HFFc6 (cell line): ENCODE measurements around the gene PPIB. TPM values are rescaled to one million over a fixed set of nuclear protein-coding genes. Genes with fewer than 3 reads are reported as not detected.

ENCODE experiments used
- DNase-seq: peaks from one replicate; pipeline ENCODE4 v3.0.0-alpha.2; 2018
- H3K27ac Mint-ChIP-seq: 2 replicates; pipeline ENCODE4 v1.8.0; 2020; ENCODE audit warnings: mild to moderate bottlenecking, mixed read lengths
- H3K27me3 Mint-ChIP-seq: 2 replicates; pipeline ENCODE4 v1.8.0; 2021; ENCODE audit warnings: mild to moderate bottlenecking, moderate library complexity, mixed read lengths; ENCODE audit not compliant: insufficient read depth
- H3K36me3 Mint-ChIP-seq: 2 replicates; pipeline ENCODE4 v1.8.0; 2021; ENCODE audit warnings: low read depth, mixed read lengths
- H3K4me1 Mint-ChIP-seq: 2 replicates; pipeline ENCODE4 v1.8.0; 2020; ENCODE audit warnings: low read depth, mixed read lengths
- H3K4me3 Mint-ChIP-seq: 2 replicates; pipeline ENCODE4 v1.8.0; 2020; ENCODE audit warnings: mild to moderate bottlenecking, moderate library complexity, mixed read lengths
- H3K9me3 Mint-ChIP-seq: 2 replicates; pipeline ENCODE4 v1.8.0; 2020; ENCODE audit warnings: mild to moderate bottlenecking, mixed read lengths
- long read RNA-seq: library from polyadenylated mRNA; unstranded; transcript quantifications from one replicate; pipeline ENCODE4 v2.0.0, GENCODE V29; 2019
- total RNA-seq, 6 experiments: library from RNA; stranded (reverse); fragmentation: NEBNext Ultra II Directional; extraction: Animal tissue kit (Norgen Biotek cat#: 25700); gene quantifications; 2 replicates in 1 of 6; 3 replicates in 5 of 6; pipeline ENCODE4 v1.2.3, GENCODE V29; 2021
- TF ChIP-seq, protein P1 (sequence below): fragments of 200-600 bp; sonication (generic); IDR thresholded peaks from 2 replicates; pipeline ENCODE4 v1.5.0; 2021; ENCODE audit warnings: antibody characterized with exemption, mild to moderate bottlenecking

The PPIB gene
- total RNA-seq: 1,000 to 10,000 TPM; 1,000 to 1,254 (median 1,048) TPM
- long read RNA-seq, transcript PPIB-201 (5 exons, 1,081 nt): major isoform, 1,716 of 1,792 reads
- long read RNA-seq, partial matches to known transcripts: 36 of 1,792 reads
- long read RNA-seq, other reads (novel, unspliced or antisense): 39 of 1,792 reads

DNA sequence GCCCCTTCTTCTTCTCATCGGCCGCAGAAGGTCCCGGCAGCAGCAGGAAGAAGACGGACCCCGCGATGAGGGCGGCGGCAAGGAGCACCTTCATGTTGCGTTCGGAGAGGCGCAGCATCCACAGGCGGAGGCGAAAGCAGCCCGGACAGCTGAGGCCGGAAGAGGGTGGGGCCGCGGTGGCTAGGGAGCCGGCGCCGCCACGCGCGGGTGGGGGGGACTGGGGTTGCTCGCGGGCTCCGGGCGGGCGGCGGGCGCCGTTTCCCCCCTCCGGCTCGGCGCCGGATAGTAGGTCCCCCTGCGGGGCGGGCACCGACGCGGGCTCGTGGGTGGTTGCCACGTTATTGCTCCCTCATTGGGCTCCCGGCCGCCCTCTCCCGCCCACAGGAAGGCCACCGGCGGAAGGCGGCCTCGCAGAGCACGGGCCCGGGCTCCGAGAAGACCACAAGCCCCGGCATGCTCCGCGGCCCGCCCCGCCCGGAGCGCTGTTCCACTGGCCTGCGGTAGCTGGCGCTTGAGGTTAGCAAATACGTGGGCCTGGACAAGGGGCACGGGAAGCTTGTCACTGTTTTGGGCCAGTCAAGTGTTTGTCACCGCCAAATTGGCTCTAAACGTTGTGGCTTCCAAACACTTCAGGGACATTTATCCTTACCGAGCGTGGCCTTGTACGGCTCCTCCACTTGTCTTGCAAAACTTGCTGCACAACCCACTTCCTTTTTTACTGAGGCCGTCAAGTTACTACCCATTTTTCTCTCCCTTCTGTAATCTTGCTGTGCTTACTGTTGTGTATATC is at the start of gene PPIB:
Gene PPIB (minus strand): TSS at position 154 of the 790 bp plus-strand sequence. CDS start 36 bp downstream, at position 118.
- H3K4me3 Mint-ChIP-seq: peak within 1 kb of the TSS; percentile 93

GRCh38 chr15:64211696-64212095 is 48.9 kb upstream of the PPIB start:
- no peak for DNase-seq
- H3K27ac Mint-ChIP-seq: no peak overlapping the region
- TF ChIP-seq, protein P1, sequence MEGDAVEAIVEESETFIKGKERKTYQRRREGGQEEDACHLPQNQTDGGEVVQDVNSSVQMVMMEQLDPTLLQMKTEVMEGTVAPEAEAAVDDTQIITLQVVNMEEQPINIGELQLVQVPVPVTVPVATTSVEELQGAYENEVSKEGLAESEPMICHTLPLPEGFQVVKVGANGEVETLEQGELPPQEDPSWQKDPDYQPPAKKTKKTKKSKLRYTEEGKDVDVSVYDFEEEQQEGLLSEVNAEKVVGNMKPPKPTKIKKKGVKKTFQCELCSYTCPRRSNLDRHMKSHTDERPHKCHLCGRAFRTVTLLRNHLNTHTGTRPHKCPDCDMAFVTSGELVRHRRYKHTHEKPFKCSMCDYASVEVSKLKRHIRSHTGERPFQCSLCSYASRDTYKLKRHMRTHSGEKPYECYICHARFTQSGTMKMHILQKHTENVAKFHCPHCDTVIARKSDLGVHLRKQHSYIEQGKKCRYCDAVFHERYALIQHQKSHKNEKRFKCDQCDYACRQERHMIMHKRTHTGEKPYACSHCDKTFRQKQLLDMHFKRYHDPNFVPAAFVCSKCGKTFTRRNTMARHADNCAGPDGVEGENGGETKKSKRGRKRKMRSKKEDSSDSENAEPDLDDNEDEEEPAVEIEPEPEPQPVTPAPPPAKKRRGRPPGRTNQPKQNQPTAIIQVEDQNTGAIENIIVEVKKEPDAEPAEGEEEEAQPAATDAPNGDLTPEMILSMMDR: no peak
- H3K4me3 Mint-ChIP-seq: no peak overlapping the region
- peaks cover 6% of the 10 kb centered on the region; the same call in 1 of the 2 replicates for H3K4me1 Mint-ChIP-seq
- H3K36me3 Mint-ChIP-seq: no peaks in the 10 kb centered on the region; the same call in 1 of the 2 replicates
- H3K9me3 Mint-ChIP-seq: no peaks in the 10 kb centered on the region
- no peaks in the 10 kb centered on the region; the same call in 1 of the 2 replicates for H3K27me3 Mint-ChIP-seq

More for the DNA sequence above, at the start of gene PPIB:
- TF ChIP-seq, protein P1: peak; percentile 62
- H3K27ac Mint-ChIP-seq: peak within 1 kb of the TSS; percentile 88
- H3K36me3 Mint-ChIP-seq: peaks cover 28% of the 10 kb centered on the region
- H3K4me1 Mint-ChIP-seq: peaks cover 54% of the 10 kb centered on the region
- peaks cover 5% of the 10 kb centered on the region; the same call in 1 of the 2 replicates for H3K27me3 Mint-ChIP-seq
- peak; percentile 96 for DNase-seq
- H3K9me3 Mint-ChIP-seq: no peaks in the 10 kb centered on the region

- Mint-ChIP-seq H3K4me1 (peaks cover 6% of the 10 kb centered on the region; the same call in 1 of the 2 replicates), H3K36me3 (no peaks in the 10 kb centered on the region; the same call in 1 of the 2 replicates), H3K9me3 (no peaks in the 10 kb centered on the region), H3K4me3 (no peak overlapping the region), H3K27me3 (no peaks in the 10 kb centered on the region; the same call in 1 of the 2 replicates), H3K27ac (no peak overlapping the region)
- no peak for DNase-seq
- TF ChIP-seq, protein P1: no peak
These were observed 47.5 kb upstream of the PPIB start for GRCh38 chr15:64210371-64210770.

DNA sequence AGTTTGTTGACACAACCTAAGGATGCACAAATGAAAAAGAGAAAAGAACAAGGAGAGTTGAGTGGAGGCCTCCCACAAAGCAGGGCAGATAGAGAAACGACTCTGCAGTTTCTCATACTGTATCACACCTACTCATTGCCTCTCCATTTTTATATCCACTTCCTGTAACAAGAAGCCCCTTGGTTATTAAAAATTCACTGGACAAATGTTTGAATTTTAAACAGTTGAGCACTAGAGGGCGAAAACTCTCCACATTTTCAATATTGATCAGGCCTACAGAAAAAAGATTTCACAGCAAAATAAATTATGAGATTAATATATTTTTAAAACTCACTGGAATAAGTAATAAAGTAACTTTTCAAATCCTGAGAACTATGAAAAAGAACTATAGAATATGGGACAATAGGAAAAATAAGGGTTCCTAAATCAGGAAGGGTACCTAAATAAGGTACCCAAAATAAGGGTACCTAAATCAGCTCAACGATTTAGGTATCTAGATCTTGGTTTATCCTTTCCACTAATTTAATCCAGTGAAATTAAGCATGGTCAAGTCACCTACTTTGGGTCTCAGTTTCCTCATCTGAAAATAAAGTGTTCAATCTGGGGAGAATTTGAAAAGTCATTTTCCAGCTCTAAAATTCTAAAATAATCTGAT is 47.0 kb upstream of the PPIB start:
- H3K9me3 Mint-ChIP-seq: no peaks in the 10 kb centered on the region
- H3K4me3 Mint-ChIP-seq: no peak overlapping the region
- peaks cover 6% of the 10 kb centered on the region; the same call in 1 of the 2 replicates for H3K4me1 Mint-ChIP-seq
- no peaks in the 10 kb centered on the region; the same call in 1 of the 2 replicates for H3K27me3 Mint-ChIP-seq
- TF ChIP-seq, protein P1: peak; percentile 86
- no peaks in the 10 kb centered on the region; the same call in 1 of the 2 replicates for H3K36me3 Mint-ChIP-seq
- H3K27ac Mint-ChIP-seq: no peak overlapping the region
- peak; percentile 51 for DNase-seq

DNA sequence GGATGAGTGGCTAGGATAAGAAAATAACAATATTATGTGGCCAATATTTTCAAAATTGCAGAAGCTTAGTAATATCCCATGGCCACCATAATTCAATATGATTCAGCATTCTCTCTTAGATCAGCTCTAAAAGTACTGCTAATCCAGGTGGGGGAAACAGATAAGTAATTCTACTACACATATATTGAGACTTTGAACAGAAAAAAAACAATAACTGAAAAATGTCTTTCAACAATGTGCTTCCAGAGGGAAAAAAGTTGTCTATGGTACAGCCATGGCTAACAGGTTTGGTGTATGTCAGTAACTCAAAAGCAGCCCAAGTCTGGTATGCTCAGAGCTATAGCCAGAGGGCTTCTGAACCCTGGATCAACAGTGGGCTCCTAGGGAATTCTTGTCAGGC is 42.4 kb upstream of the PPIB start:
- H3K27me3 Mint-ChIP-seq: no peaks in the 10 kb centered on the region; the same call in 1 of the 2 replicates
- H3K4me1 Mint-ChIP-seq: peaks cover 6% of the 10 kb centered on the region; the same call in 1 of the 2 replicates
- H3K9me3 Mint-ChIP-seq: no peaks in the 10 kb centered on the region
- no peak overlapping the region for H3K4me3 Mint-ChIP-seq
- DNase-seq: no peak
- peaks cover 8% of the 10 kb centered on the region for H3K36me3 Mint-ChIP-seq
- TF ChIP-seq, protein P1: no peak
- H3K27ac Mint-ChIP-seq: no peak overlapping the region
